Stimulated activated CD4-positive, alpha-beta T cell treated with anti-CD3 and anti-CD28 coated beads, Interleukin-4, amount 100 ng/mL, for 24 hours (primary cell): ENCODE results near the gene GTPBP4.
"Not testable (repeated sequence)": the region's sequence is repeated elsewhere in the genome, so short reads cannot be mapped to it uniquely, and the experiment has no call there.

ENCODE experiments used
- DNase-seq: peaks from one replicate; pipeline ENCODE4 v3.0.0-alpha.2; 2020

Gene GTPBP4

GRCh38 chr10:992871-993270, 4.6 kb downstream of the GTPBP4 start:
- DNase-seq = no peak

GRCh38 chr10:994836-995558, 6.8 kb downstream of the GTPBP4 start:
- no peak for DNase-seq

- no peak for DNase-seq
These were observed 7.3 kb downstream of the GTPBP4 start for GRCh38 chr10:995559-995926.

GRCh38 chr10:996031-996430, 7.8 kb downstream of the GTPBP4 start:
- no peak for DNase-seq

GRCh38 chr10:997266-998022, 9.2 kb downstream of the GTPBP4 start:
- no peak for DNase-seq

- DNase-seq = no peak
These were observed 14.3 kb downstream of the GTPBP4 start for GRCh38 chr10:1002425-1003006.

- no peak for DNase-seq
These were observed 15.8 kb downstream of the GTPBP4 start for GRCh38 chr10:1003884-1004670.

GRCh38 chr10:1006573-1006972, 18.3 kb downstream of the GTPBP4 start:
- no peak for DNase-seq

GRCh38 chr10:1007583-1007982, 19.3 kb downstream of the GTPBP4 start:
- DNase-seq = no peak

- no peak for DNase-seq
These were observed 20.8 kb downstream of the GTPBP4 start for GRCh38 chr10:1009071-1009494.

- not testable (repeated sequence) for DNase-seq
These were observed 21.7 kb downstream of the GTPBP4 start for GRCh38 chr10:1009947-1010346.

- DNase-seq = no peak
These were observed 22.5 kb downstream of the GTPBP4 start for GRCh38 chr10:1010703-1011102.

- DNase-seq = no peak
These were observed 23.5 kb downstream of the GTPBP4 start for GRCh38 chr10:1011696-1012095.

- no peak for DNase-seq
These were observed 27.5 kb downstream of the GTPBP4 start for GRCh38 chr10:1015688-1016087.

GRCh38 chr10:1019362-1019761, 31.1 kb downstream of the GTPBP4 start:
- no peak for DNase-seq

- DNase-seq = no peak
These were observed 32.2 kb downstream of the GTPBP4 start for GRCh38 chr10:1020460-1020859.

GRCh38 chr10:1020958-1021357, 32.7 kb downstream of the GTPBP4 start:
- no peak for DNase-seq

GRCh38 chr10:1022413-1022812, 34.2 kb downstream of the GTPBP4 start:
- DNase-seq = no peak

- no peak for DNase-seq
These were observed 35.9 kb downstream of the GTPBP4 start for GRCh38 chr10:1024103-1024502.

GRCh38 chr10:1025683-1026082, 37.4 kb downstream of the GTPBP4 start, which contains the start of gene IDI2:
Gene IDI2, minus strand, starts transcription at chr10:1025859. Its CDS starts 1,136 bp downstream, at chr10:1024723.
- no peak for DNase-seq

- DNase-seq = no peak
These were observed 38.3 kb downstream of the GTPBP4 start for GRCh38 chr10:1026578-1026977.

GRCh38 chr10:1029838-1030237, 41.6 kb downstream of the GTPBP4 start:
- no peak for DNase-seq

- DNase-seq = no peak
These were observed 45.4 kb downstream of the GTPBP4 start for GRCh38 chr10:1033601-1034000.
